Stomach (tissue), 4 donors: ENCODE results near the gene RABGAP1.

Experiments used
- CTCF ChIP-seq, 7 experiments: fragments of 450-650 bp in 4 of 7; fragments of 200-600 bp in 3 of 7; sonication (generic) in 3 of 7; IDR thresholded peaks; one replicate each; pipeline ENCODE4 v1.5.1; 2016 to 2019; ENCODE audit warnings: antibody characterized with exemption in 7 of 7, control low read depth in 2 of 7, mild to moderate bottlenecking in 1 of 7
- EP300 ChIP-seq: sonication (generic); formaldehyde crosslinking; IDR thresholded peaks from one replicate; pipeline ENCODE4 v1.6.1; 2017; ENCODE audit warnings: antibody characterized with exemption

- TF ChIP-seq CTCF (IDR thresholded peaks at IDR 0.05) (no peak), EP300 (no peak)
These were observed 208.2 kb downstream of the RABGAP1 start for GRCh38 chr9:123149067-123149466.
